T-cell (primary cell): ENCODE data around the gene MKLN1. TPM values are rescaled to one million over a fixed set of nuclear protein-coding genes. Genes with fewer than 3 reads are reported as not detected.

Experiments
- ATAC-seq, 4 experiments: fragments of 200-7000 bp in 3 of 4; fragments of 150-1000 bp in 1 of 4; cut with Tn5 transposase; replicated peaks in 1 of 4; 1 replicate in 3 of 4; 2 replicates in 1 of 4; pipeline ENCODE4 v1.10.0; 2021; ENCODE audit warnings: moderate library complexity in 3 of 4, mild to moderate bottlenecking in 2 of 4, moderate number of reproducible peaks in 1 of 4
- CTCF ChIA-PET, 2 donors: fragments of 300-600 bp; sonication (Branson Sonifier 250); formaldehyde crosslinking; loops; one replicate each; lab custom pipeline; 2022; ENCODE audit warnings: antibody characterized with exemption in 2 of 2; lab: Charles Lee
- POLR2A ChIA-PET, 2 donors: fragments of 300-600 bp; sonication (Branson Sonifier 250); formaldehyde crosslinking; loops; one replicate each; lab custom pipeline; 2022; ENCODE audit warnings: antibody characterized with exemption in 2 of 2; lab: Charles Lee
- DNase-seq, 35 experiments: peaks; one replicate each; pipeline versions ENCODE4 v3.0.0 to v3.0.0-alpha.2; 2013 to 2023
- H3K27ac ChIP-seq: one replicate; pipeline ENCODE4 v1.5.1; 2013; ENCODE audit warnings: low read length
- H3K27me3 ChIP-seq, 2 experiments: replicated peaks in 1 of 2; 1 replicate in 1 of 2; 2 replicates in 1 of 2; pipeline versions ENCODE4 v1.6.1 to v1.7.0; 2013; ENCODE audit warnings: low read length in 1 of 2, mixed read lengths in 1 of 2; ENCODE audit not compliant: control insufficient read depth in 2 of 2, insufficient read depth in 2 of 2; ENCODE audit errors: extremely low read depth in 1 of 2
- H3K36me3 ChIP-seq, 2 donors: 1 replicate in 1 of 2; 2 replicates in 1 of 2; pipeline versions ENCODE4 v1.6.1 to v1.7.0; 2013; ENCODE audit warnings: low read length in 1 of 2; ENCODE audit not compliant: control insufficient read depth in 2 of 2, insufficient read depth in 1 of 2; ENCODE audit errors: extremely low read depth in 1 of 2
- H3K4me1 ChIP-seq, 2 experiments: 1 replicate in 1 of 2; 2 replicates in 1 of 2; pipeline versions ENCODE4 v1.6.1 to v1.7.0; 2013; ENCODE audit warnings: low read length in 2 of 2, mixed read lengths in 1 of 2; ENCODE audit not compliant: insufficient read depth in 2 of 2, control insufficient read depth in 1 of 2; ENCODE audit errors: extremely low read depth in 1 of 2
- H3K4me3 ChIP-seq, 2 donors: 1 replicate in 1 of 2; 2 replicates in 1 of 2; pipeline versions ENCODE4 v1.5.1 to v1.7.0; 2013; ENCODE audit warnings: mild to moderate bottlenecking in 2 of 2, low read length in 1 of 2, moderate library complexity in 1 of 2; ENCODE audit not compliant: control insufficient read depth in 1 of 2; ENCODE audit errors: extremely low read depth in 1 of 2
- H3K9me3 ChIP-seq: 2 replicates; pipeline ENCODE4 v1.7.0; 2013
- H3K27ac Mint-ChIP-seq, 2 donors: one replicate each; pipeline ENCODE4 v1.8.0; 2020 to 2021; ENCODE audit warnings: mild to moderate bottlenecking in 2 of 2, mixed read lengths in 2 of 2
- H3K27me3 Mint-ChIP-seq, 2 donors: one replicate each; pipeline ENCODE4 v1.8.0; 2021 to 2022; ENCODE audit warnings: mixed read lengths in 2 of 2
- H3K36me3 Mint-ChIP-seq: one replicate; pipeline ENCODE4 v1.8.0; 2021; ENCODE audit warnings: mixed read lengths
- H3K4me1 Mint-ChIP-seq, 3 donors: one replicate each; pipeline ENCODE4 v1.8.0; 2020 to 2022; ENCODE audit warnings: mixed read lengths in 3 of 3, mild to moderate bottlenecking in 1 of 3
- H3K4me3 Mint-ChIP-seq, 3 donors: one replicate each; pipeline ENCODE4 v1.8.0; 2020 to 2022; ENCODE audit warnings: mild to moderate bottlenecking in 3 of 3, mixed read lengths in 3 of 3, moderate library complexity in 3 of 3
- H3K9me3 Mint-ChIP-seq, 3 donors: one replicate each; pipeline ENCODE4 v1.8.0; 2020 to 2022; ENCODE audit warnings: mixed read lengths in 3 of 3
- WGBS: methylation state at CpG from one replicate; pipeline ENCODE4 v1.1.5; 2013; ENCODE audit warnings: missing lambda C conversion rate; ENCODE audit not compliant: insufficient coverage; 5-methylcytosine and 5-hydroxymethylcytosine counted together
- total RNA-seq, 35 experiments: library from RNA in 6 of 35; stranded (reverse) in 6 of 35; fragments of 120-200 nt in 1 of 35; gene quantifications; one replicate each; pipeline versions ENCODE4 v1.2.1 to v1.2.4 and lab custom pipeline; 2013 to 2026

The MKLN1 gene
- total RNA-seq, 5 donors from 2014 or later (not counting 1 experiment from before 2014, with no cell fraction given): 43.9 to 63.3 (median 46.5) TPM

DNA sequence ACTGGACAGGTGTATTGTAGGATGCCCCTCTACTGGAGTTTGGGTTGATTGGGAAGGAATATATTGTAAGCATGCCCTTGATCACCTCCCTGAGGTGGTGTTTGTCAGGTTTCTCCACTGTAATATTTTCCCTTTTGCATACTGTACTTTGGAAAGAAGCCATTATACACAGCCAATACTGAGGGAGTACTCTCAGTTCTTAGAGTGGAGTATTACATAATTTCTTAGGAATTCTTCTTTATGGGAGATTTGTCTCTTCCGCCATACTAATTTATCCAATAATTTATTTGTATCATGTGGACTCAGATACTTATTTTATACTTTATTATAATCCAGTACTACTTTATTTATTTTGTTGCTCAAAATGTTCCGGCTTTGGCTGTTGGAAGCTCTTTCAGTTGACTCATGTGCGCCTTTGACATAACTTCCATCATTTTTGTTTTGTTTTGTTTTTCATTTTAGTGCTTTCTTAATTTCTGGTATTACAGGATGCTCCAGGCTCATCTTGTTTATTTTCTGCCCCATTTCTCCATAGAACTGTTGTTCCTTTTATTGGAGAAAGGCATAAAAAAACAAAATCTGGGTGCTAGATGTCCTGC lies 29.7 kb downstream of the MKLN1 start:
- CTCF ChIA-PET: no interaction called here
- no peak overlapping the region for H3K27ac Mint-ChIP-seq
- no peak overlapping the region for H3K27ac ChIP-seq
- no peaks in the 10 kb centered on the region for H3K9me3 ChIP-seq
- H3K27me3 ChIP-seq: no peaks in the 10 kb centered on the region
- no peaks in the 10 kb centered on the region for H3K9me3 Mint-ChIP-seq
- H3K36me3 Mint-ChIP-seq: peaks cover 6% of the 10 kb centered on the region
- whole genome bisulfite sequencing: no CpG with 5 or more reads among the region's 3 CpGs
- H3K36me3 ChIP-seq: no peaks in the 10 kb centered on the region
- no peak overlapping the region for H3K4me3 Mint-ChIP-seq
- peaks cover 10 to 37% of the 10 kb centered on the region in 2 experiments for H3K4me1 ChIP-seq
- no peak for ATAC-seq
- H3K27me3 Mint-ChIP-seq: no peaks in the 10 kb centered on the region
- H3K4me3 ChIP-seq: no peak overlapping the region
- peaks cover 82 to 92% (median 84%) of the 10 kb centered on the region in 3 donors for H3K4me1 Mint-ChIP-seq
- DNase-seq: no peak
- POLR2A ChIA-PET: interaction anchor here in 1 of 2 donors (0.6 kb wide), 1 partner anchor 251 kb away, joined by 3 read pairs; no protein-coding TSS in a partner anchor

DNA sequence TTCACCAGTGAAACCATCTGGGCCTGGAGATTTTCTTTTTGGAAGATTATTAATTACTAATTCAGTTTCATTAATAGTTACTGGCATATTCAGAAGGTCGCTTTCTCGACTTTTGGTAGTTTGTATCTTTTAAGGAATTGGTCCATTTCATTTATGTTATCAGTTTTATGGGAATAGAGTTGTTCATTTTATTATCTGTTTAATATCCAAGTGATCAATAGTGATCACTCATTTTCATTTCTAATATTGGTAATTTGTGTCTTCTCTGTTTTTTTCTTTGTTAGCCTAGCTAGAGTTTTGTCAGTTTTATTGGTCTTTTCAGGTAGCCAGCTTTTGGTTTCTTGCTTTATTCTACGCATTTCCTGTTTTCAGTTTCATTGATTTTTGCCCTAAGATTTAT lies 31.0 kb downstream of the MKLN1 start:
- Mint-ChIP-seq H3K36me3 (peaks cover 6% of the 10 kb centered on the region), H3K4me1 (peaks cover 84 to 93% (median 85%) of the 10 kb centered on the region in 3 donors), H3K4me3 (peak overlapping the region in 2 of 3 donors; percentile 6 to 38), H3K9me3 (no peaks in the 10 kb centered on the region), H3K27me3 (no peaks in the 10 kb centered on the region), H3K27ac (no peak overlapping the region)
- no peak for DNase-seq
- ATAC-seq: no peak
- ChIA-PET CTCF (no interaction called here), POLR2A (interaction anchor here in 1 of 2 donors (0.6 kb wide), 1 partner anchor 85 kb away, joined by 3 read pairs; no protein-coding TSS in a partner anchor)
- no peak overlapping the region for H3K27ac ChIP-seq
- H3K4me3 ChIP-seq: no peak overlapping the region
- no peaks in the 10 kb centered on the region for H3K27me3 ChIP-seq
- H3K4me1 ChIP-seq: peaks cover 10 to 35% of the 10 kb centered on the region in 2 experiments
- H3K36me3 ChIP-seq: no peaks in the 10 kb centered on the region
- no CpG with 5 or more reads among the region's 3 CpGs for WGBS
- no peaks in the 10 kb centered on the region for H3K9me3 ChIP-seq

DNA sequence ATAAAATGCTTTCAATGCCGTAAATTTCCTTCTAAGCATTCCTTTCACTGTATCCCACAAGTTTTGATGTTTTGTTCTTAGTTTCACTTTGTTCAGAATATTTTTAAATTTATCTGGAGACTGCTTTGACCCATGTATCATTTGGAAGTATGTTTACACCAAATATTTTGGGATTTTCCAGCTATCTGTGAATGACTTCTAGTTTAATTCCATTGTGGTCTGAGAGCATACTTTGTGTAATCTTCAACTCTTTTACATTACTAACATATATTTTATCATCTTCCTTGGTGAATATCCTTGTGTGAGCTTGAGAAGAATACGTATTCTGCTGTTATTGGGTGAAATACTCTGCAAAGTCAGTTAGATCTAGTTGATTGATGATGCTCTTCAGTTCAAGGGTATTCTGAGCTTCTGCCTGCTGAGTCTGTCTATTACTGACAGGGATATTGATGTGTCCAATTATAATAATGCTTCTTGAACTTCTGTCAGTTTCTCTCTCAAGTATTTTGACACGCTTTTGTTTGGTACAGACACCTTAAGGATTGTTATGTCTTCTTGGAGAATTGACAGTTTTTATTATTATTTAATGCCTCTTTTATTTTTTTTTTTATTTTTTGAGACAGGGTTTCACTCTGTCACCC lies 31.6 kb downstream of the MKLN1 start:
- Histone ChIP-seq H3K27me3 (no peaks in the 10 kb centered on the region), H3K36me3 (no peaks in the 10 kb centered on the region), H3K27ac (no peak overlapping the region), H3K4me1 (peaks cover 10 to 32% of the 10 kb centered on the region in 2 experiments), H3K9me3 (no peaks in the 10 kb centered on the region), H3K4me3 (no peak overlapping the region)
- Mint-ChIP-seq H3K4me1 (peaks cover 82 to 95% (median 85%) of the 10 kb centered on the region in 3 donors), H3K27me3 (no peaks in the 10 kb centered on the region), H3K4me3 (peak overlapping the region in 1 of 3 donors; percentile 38), H3K9me3 (no peaks in the 10 kb centered on the region), H3K36me3 (peaks cover 6% of the 10 kb centered on the region), H3K27ac (no peak overlapping the region)
- WGBS: 100% methylated on average over 1 of the region's 3 CpGs
- DNase-seq: no peak
- POLR2A ChIA-PET: interaction anchor here in 1 of 2 donors (0.6 to 0.7 kb wide), 2 partner anchors 86 to 474 kb away, joined by 3 to 4 read pairs; no protein-coding TSS in a partner anchor
- no peak for ATAC-seq
- CTCF ChIA-PET: no interaction called here

DNA sequence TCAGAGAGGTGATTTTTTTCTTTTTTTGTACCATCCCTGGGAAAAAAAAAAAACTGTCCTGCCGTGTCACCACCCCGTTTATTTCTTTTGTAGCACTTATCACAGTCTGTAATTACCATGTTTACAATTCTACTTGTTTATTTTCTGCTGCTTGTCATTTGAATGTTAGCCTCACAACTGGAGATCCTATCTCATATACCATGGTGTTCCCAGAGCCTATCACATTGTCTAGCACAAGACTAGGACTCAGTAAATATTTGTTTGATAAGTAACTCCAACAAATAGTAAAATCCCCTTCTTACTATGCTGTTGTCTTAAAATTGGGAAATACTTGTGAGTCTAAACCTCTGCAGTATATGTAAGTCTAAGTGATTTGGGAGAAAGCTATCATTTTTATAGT lies 36.0 kb downstream of the MKLN1 start:
- ChIA-PET POLR2A (interaction anchor here in 1 of 2 donors (0.6 kb wide), 1 partner anchor 23 kb away, joined by 3 read pairs; no protein-coding TSS in a partner anchor), CTCF (no interaction called here)
- Histone ChIP-seq H3K4me3 (no peak overlapping the region), H3K9me3 (no peaks in the 10 kb centered on the region), H3K36me3 (no peaks in the 10 kb centered on the region), H3K4me1 (peaks cover 4 to 22% of the 10 kb centered on the region in 2 experiments), H3K27me3 (no peaks in the 10 kb centered on the region), H3K27ac (no peak overlapping the region)
- DNase-seq (no peak), ATAC-seq (no peak)
- peaks cover 87 to 99% (median 91%) of the 10 kb centered on the region in 3 donors for H3K4me1 Mint-ChIP-seq
- no peaks in the 10 kb centered on the region for H3K9me3 Mint-ChIP-seq
- no CpG with 5 or more reads among the region's 2 CpGs for WGBS
- H3K27me3 Mint-ChIP-seq: no peaks in the 10 kb centered on the region
- H3K27ac Mint-ChIP-seq: no peak overlapping the region
- H3K36me3 Mint-ChIP-seq: no peaks in the 10 kb centered on the region
- H3K4me3 Mint-ChIP-seq: no peak overlapping the region

DNA sequence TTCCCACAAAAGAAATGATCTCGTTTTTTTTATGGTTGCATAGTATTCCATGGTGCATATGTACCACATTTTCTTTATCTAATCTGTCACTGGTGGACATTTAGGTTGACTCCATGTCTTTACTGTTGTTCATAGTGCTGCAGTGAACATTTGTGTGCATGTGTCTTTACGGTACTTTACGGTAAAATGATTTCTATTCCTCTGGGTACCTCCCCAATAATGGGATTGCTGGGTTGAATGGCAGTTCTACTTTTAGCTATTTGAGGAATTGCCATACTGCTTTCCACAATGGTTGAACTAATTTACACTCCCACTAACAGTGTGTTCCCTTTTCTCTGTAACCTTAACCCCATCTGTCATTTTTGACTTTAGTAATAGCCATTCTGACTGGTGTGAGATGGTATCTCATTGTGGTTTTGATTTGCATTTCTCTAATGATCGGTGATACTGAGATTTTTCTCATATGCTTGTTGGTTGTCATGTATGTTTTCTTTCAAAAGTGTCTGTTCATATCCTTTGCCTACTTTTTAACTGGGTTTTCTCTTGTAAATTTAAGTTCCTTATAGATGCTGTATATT lies 37.2 kb downstream of the MKLN1 start:
- Histone ChIP-seq H3K27me3 (no peaks in the 10 kb centered on the region), H3K4me1 (peaks cover 3 to 23% of the 10 kb centered on the region in 2 experiments), H3K4me3 (no peak overlapping the region), H3K27ac (no peak overlapping the region), H3K9me3 (no peaks in the 10 kb centered on the region), H3K36me3 (no peaks in the 10 kb centered on the region)
- no peaks in the 10 kb centered on the region for H3K36me3 Mint-ChIP-seq
- no CpG with 5 or more reads among the region's 4 CpGs for WGBS
- ATAC-seq (no peak), DNase-seq (no peak)
- H3K27ac Mint-ChIP-seq: no peak overlapping the region
- POLR2A ChIA-PET: interaction anchor here in 1 of 2 donors (0.7 kb wide), 1 partner anchor 1984 kb away, joined by 4 read pairs; no protein-coding TSS in a partner anchor
- no peaks in the 10 kb centered on the region for H3K9me3 Mint-ChIP-seq
- CTCF ChIA-PET: interaction anchor here in 1 of 2 donors (0.7 kb wide), 1 partner anchor 10 kb away, joined by 3 read pairs; no protein-coding TSS in a partner anchor
- H3K4me3 Mint-ChIP-seq: no peak overlapping the region
- peaks cover 89 to 96% (median 94%) of the 10 kb centered on the region in 3 donors for H3K4me1 Mint-ChIP-seq
- H3K27me3 Mint-ChIP-seq: no peaks in the 10 kb centered on the region

DNA sequence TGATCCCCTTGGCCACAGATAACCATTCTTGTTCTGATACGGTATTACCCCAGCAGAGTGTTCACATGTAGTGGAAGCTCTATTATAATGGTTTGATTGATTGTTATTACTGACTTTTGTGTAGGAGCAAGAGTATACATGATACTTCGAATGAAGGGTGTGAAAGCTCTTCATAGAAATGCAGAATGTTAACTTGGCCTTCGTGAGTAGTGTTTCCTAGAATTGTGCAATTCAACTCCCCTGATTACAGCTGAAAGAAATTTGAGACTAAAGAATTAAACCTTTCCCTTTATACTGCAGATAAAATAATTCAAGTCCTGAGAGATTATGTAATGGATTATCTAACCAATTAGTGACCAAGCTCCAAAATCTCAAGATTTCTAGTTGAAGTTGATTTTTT lies 38.2 kb downstream of the MKLN1 start:
- H3K4me1 ChIP-seq: peaks cover 9 to 23% of the 10 kb centered on the region in 2 experiments
- no peaks in the 10 kb centered on the region for H3K9me3 ChIP-seq
- DNase-seq (no peak), ATAC-seq (no peak)
- no peaks in the 10 kb centered on the region for H3K27me3 ChIP-seq
- no peak overlapping the region for H3K4me3 ChIP-seq
- no peaks in the 10 kb centered on the region for H3K36me3 Mint-ChIP-seq
- no peaks in the 10 kb centered on the region for H3K27me3 Mint-ChIP-seq
- CTCF ChIA-PET: no interaction called here
- H3K9me3 Mint-ChIP-seq: no peaks in the 10 kb centered on the region
- H3K36me3 ChIP-seq: no peaks in the 10 kb centered on the region
- no peak overlapping the region for H3K27ac Mint-ChIP-seq
- POLR2A ChIA-PET: interaction anchor here in 1 of 2 donors (0.7 kb wide), 1 partner anchor 134 kb away, joined by 3 read pairs; no protein-coding TSS in a partner anchor
- WGBS: no CpG with 5 or more reads among the region's 3 CpGs
- H3K27ac ChIP-seq: no peak overlapping the region
- peaks cover 89 to 96% (median 94%) of the 10 kb centered on the region in 3 donors for H3K4me1 Mint-ChIP-seq
- no peak overlapping the region for H3K4me3 Mint-ChIP-seq
